Measurements from ENCODE around the gene DYRK1A.

GRCh38 chr21:37337179-37337578 lies 29.4 kb upstream of the DYRK1A start:
- no peak for TF ChIP-seq OSR1 (CRISPR knock-in tag; IDR thresholded peaks at IDR 0.05)
- no peak for TF ChIP-seq ZFP3 (CRISPR knock-in tag; IDR thresholded peaks at IDR 0.05)
- TF ChIP-seq ARNTL (CRISPR knock-in tag; IDR thresholded peaks at IDR 0.05; ENCODE audit: borderline replicate concordance, low read depth) = no peak
- TF ChIP-seq ZFP30 (CRISPR knock-in tag; IDR thresholded peaks at IDR 0.05) = no peak
- no peak for TF ChIP-seq TCF4 (CRISPR knock-in tag; IDR thresholded peaks at IDR 0.05; ENCODE audit: borderline replicate concordance)
- no peak for TF ChIP-seq PPARA (CRISPR knock-in tag; IDR thresholded peaks at IDR 0.05; ENCODE audit: borderline replicate concordance)
- TF ChIP-seq, protein P1, sequence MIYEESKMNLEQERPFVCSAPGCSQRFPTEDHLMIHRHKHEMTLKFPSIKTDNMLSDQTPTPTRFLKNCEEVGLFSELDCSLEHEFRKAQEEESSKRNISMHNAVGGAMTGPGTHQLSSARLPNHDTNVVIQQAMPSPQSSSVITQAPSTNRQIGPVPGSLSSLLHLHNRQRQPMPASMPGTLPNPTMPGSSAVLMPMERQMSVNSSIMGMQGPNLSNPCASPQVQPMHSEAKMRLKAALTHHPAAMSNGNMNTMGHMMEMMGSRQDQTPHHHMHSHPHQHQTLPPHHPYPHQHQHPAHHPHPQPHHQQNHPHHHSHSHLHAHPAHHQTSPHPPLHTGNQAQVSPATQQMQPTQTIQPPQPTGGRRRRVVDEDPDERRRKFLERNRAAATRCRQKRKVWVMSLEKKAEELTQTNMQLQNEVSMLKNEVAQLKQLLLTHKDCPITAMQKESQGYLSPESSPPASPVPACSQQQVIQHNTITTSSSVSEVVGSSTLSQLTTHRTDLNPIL (CRISPR knock-in tag; IDR thresholded peaks at IDR 0.05; ENCODE audit: low read depth) = no peak
- TF ChIP-seq CSRNP3 (CRISPR knock-in tag; IDR thresholded peaks at IDR 0.05) = no peak
- TF ChIP-seq PATZ1 (CRISPR knock-in tag; IDR thresholded peaks at IDR 0.05; ENCODE audit: borderline replicate concordance) = no peak
- no peak for TF ChIP-seq GLIS3 (CRISPR knock-in tag; IDR thresholded peaks at IDR 0.05)
- TF ChIP-seq RARB (CRISPR knock-in tag; IDR thresholded peaks at IDR 0.05) = no peak
- TF ChIP-seq CSDC2 (CRISPR knock-in tag; IDR thresholded peaks at IDR 0.05) = no peak
- no peak for TF ChIP-seq ZNF70 (CRISPR knock-in tag; IDR thresholded peaks at IDR 0.05)
